GM12874 (cell line): ENCODE measurements around the gene CDKN2C.

Source experiments
- TF ChIP-seq, protein P1 (sequence below): IDR thresholded peaks from 2 replicates; pipeline ENCODE4 v1.5.1; 2011; ENCODE audit warnings: low read depth, mild to moderate bottlenecking, control low read depth, low read length, moderate library complexity; ENCODE audit not compliant: insufficient read depth

The CDKN2C gene

DNA sequence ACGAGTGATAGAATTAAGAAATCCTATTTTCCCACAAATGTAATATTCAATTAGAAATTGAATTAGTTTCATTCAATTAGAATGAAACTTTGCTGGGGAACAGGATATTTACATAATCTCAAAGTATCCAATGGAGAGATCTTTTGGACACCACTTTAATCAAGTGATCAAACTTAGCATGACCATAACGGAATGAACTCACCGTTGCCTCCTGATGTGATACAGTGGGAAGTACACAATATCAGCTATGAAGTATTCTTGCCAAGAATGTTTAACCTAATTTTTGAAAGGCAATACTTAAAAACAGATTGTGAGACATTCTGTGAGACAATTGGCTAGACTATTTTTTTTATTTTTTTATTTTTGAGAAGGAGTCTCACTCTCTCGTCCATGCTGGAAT lies 16.6 kb downstream of the CDKN2C start:
- TF ChIP-seq, protein P1, sequence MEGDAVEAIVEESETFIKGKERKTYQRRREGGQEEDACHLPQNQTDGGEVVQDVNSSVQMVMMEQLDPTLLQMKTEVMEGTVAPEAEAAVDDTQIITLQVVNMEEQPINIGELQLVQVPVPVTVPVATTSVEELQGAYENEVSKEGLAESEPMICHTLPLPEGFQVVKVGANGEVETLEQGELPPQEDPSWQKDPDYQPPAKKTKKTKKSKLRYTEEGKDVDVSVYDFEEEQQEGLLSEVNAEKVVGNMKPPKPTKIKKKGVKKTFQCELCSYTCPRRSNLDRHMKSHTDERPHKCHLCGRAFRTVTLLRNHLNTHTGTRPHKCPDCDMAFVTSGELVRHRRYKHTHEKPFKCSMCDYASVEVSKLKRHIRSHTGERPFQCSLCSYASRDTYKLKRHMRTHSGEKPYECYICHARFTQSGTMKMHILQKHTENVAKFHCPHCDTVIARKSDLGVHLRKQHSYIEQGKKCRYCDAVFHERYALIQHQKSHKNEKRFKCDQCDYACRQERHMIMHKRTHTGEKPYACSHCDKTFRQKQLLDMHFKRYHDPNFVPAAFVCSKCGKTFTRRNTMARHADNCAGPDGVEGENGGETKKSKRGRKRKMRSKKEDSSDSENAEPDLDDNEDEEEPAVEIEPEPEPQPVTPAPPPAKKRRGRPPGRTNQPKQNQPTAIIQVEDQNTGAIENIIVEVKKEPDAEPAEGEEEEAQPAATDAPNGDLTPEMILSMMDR = no peak

DNA sequence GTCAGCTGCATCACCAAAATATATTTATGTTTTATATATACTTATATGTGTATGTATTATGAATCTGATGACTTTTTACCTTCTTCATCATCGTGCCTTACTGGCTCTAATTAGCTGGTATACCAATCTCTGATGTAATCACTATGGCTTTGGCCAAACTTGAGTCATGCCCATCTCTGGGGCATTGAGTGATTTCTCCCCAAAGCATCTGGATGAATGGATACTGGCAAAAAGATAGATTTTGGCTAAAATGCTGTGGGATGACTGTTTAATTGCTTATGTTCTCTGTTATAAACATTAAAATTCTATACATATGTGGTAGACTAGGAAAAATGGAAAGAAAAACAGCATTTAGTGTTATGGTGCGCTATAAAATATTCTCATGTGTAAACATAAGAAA lies 19.6 kb downstream of the CDKN2C start:
- TF ChIP-seq, protein P1 = no peak

DNA sequence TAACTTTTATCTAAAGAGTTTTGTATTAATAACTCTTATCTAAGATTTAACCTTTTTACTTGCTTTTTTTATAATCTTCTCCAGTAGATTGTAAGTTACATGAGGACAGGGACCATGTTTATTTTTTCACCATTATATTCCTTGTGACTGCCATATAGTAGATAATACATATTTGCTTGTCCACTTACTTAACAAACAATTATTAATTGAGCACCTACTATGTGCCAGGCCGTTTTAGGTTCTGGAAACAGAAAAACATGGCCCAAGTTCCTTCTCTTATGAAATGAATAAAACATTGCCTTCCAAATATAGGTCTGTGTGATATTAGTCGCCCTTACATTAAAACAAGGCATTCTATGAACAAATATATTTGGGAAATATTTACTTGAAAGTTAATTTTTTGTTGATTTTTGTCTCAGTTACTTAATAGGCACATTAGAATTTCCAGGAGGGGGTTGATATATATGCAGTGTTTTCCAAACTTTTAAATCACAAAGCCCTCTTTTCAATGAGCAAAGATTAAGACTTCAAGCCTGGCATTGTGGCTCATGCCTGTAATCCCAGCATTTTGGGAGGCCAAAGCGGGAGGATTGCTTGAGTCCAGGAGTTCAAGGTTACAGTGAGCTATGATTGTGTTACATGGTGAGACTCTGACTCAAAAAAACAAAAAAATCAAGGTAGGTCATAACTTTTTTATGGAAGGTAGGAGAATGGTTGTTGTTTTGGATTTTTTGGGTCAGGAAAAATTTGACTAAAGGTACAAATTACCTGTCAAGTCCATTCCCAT lies 22.7 kb downstream of the CDKN2C start:
- TF ChIP-seq, protein P1 = no peak

DNA sequence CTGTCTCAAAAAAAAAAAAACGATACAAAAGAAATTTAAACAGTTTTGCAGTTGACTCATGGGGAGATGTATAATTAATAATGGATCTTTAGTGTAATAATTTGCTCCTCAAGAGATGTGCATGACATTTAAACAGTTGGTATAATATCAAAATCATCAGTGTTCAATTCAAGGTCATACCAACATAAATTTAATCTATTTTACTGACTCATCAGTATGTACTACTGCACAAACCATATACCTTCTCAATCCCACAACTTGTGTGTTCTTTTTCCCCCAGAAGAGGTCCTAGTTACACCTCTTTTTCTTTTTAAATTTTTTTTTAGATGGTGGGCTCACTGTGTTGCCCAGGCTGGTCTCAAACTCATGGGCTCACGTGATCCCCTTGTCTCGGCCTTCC lies 23.6 kb downstream of the CDKN2C start:
- TF ChIP-seq, protein P1 = no peak

DNA sequence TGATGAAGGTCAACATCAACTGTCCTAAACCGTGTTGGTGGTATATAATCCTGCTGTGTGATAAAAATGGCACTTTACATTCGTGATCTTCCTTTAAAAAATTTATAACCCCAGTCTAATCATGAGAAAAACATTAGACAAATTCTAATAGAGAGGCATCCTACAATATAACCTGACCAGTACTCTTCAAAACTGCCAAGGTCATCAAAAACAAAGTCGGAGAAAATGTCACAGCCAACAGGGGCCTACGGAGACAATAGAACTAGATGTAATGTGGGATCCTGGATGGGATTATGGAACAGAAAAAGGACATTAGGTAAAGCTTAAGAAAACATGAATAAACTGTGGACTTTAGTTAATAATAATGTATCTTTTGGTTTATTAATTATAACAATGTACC lies 25.0 kb downstream of the CDKN2C start:
- TF ChIP-seq, protein P1 = no peak

DNA sequence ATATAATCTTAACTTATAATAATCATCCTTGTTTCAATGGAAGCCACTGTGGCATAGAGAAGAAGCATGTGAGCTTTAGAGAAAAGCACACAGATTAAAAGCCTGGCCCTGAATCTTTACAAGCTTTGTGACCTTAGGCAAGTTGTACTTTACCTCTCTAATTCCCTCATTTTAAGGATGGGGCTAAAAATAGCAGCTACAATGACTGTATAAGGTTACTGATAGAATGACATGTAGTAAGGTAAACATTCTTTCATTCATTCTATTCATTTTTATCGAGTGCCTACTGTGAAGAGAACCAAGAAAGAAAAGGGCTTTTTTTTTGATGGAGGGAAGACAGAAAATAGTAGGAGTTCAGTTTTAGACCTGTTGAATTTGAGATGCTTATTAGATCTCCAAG lies 25.6 kb downstream of the CDKN2C start:
- TF ChIP-seq, protein P1 = no peak

DNA sequence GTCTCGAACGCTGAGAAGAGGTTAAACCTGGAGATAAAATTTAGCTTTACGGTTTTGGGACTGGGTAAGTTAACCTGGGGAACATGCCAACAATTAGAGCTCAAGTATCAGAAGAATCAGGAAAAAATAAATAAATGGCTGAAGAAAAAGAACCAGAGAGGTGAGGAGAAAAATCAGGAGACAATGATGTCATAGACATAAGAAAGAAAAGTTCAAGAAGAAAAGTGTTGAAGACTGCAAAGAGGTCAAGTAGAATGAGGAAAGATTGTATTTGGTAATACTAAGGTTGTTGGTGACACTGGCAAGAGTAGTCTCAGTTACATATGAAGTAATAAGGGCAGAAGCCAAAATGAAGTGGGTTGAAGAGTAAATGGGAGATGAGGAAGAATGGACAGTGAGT lies 26.0 kb downstream of the CDKN2C start:
- TF ChIP-seq, protein P1 = no peak
